ENCODE results near the gene NIPAL3. TPM values are rescaled to one million over a fixed set of nuclear protein-coding genes. Genes with fewer than 3 reads are reported as not detected.

Gene NIPAL3
- total RNA-seq, 1 experiment from 2014 or later: not detected

DNA sequence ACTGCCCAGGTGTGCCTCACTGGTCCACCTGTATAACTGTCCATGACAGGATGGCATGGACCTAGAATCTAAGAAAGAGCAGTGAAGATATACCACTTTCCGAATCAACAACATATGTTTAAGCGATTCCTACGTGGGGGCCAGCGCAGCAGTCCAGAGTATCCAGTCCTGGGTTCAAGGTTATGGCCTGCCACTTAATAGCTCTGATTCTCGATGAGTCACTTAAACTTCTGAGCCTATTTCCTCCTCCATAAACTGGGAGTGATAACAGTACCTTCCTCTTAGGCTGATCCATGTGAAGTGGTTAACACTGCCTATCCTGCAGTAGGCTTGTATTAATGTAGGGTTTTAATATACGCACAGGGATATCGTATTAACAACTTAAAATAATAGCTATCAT, 4.9 kb upstream of the NIPAL3 start:
- Histone ChIP-seq H3K27ac (no peak overlapping the region), H3K9me3 (replicated peaks) (no peaks in the 10 kb centered on the region), H3K4me3 (no peak overlapping the region), H3K4me1 (no peaks in the 10 kb centered on the region), H3K36me3 (no peaks in the 10 kb centered on the region), H3K27me3 (no peaks in the 10 kb centered on the region)
- DNase-seq: no peak

DNA sequence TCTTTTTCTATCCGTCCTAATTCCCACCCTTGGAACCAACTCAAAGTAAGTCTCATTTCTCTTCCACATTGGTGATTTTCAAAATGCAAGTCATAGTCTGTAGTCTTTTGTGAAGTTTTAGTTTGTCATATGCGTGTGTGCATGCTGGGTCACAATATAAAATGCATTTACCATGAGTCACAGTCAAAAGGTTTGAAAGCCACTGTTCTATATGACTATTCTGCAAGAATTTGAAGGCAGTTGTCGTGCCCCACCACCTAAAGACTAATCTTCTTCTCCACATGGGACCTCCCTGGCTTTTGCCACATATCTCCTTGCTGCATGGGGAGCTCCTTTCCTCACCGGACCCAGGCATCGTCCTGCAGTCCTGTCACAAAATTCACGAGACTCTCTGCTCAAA, 3.6 kb upstream of the NIPAL3 start:
- Histone ChIP-seq H3K36me3 (no peaks in the 10 kb centered on the region), H3K4me3 (no peak overlapping the region), H3K9me3 (replicated peaks) (no peaks in the 10 kb centered on the region), H3K4me1 (no peaks in the 10 kb centered on the region), H3K27ac (no peak overlapping the region), H3K27me3 (no peaks in the 10 kb centered on the region)
- DNase-seq: no peak

DNA sequence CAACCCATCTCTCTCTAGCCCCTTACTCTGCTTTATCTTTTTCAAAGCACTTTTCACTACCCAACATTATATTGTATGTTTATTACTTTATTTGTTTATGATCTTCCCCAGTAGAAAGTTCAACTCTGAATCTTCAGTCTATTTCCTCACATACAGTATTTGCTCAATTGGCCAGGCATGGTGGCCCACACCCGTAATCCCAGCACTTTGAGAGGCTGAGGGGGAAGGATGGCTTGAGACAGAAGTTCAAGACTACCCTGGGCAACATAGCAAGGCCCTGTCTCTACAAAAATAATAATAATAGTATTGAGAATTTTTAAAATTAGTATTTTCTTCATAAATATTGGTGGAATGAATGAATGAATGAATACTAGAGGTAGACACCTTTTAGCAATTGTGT, 3.2 kb upstream of the NIPAL3 start:
- H3K9me3 ChIP-seq (replicated peaks): no peaks in the 10 kb centered on the region
- no peak for DNase-seq
- H3K36me3 ChIP-seq: no peaks in the 10 kb centered on the region
- no peaks in the 10 kb centered on the region for H3K27me3 ChIP-seq
- no peak overlapping the region for H3K4me3 ChIP-seq
- H3K27ac ChIP-seq: no peak overlapping the region
- no peaks in the 10 kb centered on the region for H3K4me1 ChIP-seq

- no peaks in the 10 kb centered on the region for H3K27me3 ChIP-seq
- no peak within 1 kb of the TSS for H3K27ac ChIP-seq
- H3K36me3 ChIP-seq: no peaks in the 10 kb centered on the region
- no peak for DNase-seq
- H3K9me3 ChIP-seq (replicated peaks): no peaks in the 10 kb centered on the region
- H3K4me3 ChIP-seq: no peak within 1 kb of the TSS
- no peaks in the 10 kb centered on the region for H3K4me1 ChIP-seq
Measured at GRCh38 chr1:24413350-24414163, 2.0 kb upstream of the NIPAL3 start, which contains the start of gene STPG1. STPG1 (minus strand) TSS chr1:24413782; CDS start chr1:24401388, 12,394 bp downstream.

DNA sequence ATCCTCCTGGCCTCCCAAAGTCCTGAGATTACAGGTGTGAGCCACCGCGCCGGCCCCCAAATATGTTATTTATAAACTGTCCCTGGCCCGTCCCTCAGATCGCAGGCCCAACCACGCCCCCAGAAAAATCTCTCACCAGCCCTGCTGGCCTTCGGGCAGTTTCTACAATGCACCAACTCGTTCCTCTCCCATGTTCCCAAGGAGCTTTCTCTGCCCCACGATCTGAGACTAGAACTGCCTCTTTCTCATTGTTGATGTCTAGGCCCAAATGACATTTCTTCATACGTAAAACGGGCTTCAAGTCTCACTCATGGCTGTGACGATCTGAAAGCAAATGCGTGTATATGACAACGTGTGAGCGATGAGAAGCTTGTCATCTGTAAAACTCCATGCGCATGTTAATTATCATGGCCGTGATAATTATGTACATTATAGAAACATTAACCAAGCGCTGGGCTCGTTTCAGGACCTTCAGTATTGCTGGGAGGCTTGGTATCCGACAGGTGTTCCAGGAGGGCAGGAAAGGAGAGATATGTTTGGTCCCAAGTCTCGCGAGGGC, 748 bp upstream of the NIPAL3 start:
- H3K4me1 ChIP-seq: no peaks in the 10 kb centered on the region
- no peak overlapping the region for H3K4me3 ChIP-seq

DNA sequence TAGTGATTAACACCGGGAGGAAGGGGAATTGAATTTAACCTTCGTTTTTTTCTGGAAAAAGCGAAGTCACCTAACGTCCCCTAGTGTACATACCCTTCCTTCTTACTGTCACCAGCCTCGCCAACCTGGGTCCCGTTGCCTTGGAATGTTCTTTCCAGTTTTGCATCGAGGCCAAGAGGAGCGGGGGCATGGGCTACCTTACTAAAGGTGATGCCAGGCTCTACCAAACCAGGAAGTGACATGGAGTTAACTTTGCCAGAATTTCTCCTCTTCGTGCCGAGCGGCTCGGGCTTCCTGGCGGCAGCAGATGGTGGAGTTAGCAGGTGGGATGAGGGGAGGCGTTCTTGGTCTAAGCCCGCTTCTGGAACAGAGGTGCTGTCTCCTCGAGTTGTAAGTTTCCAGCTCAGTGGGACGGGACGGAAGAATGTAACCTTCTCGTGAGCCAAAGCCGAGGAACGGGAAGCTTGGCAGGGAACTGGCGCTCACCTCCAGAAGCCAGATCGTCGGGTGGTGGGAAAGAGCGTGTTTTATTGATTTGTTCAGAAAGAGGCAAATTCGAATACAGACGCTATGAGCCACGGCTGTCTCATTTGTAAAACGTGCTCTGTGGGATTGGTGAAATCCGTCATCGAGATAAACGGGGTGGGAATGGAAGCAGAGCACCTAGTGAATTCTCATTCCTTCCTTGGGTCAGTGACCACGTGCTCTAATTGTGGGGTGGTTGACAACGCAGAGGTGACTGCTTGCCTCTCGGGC, 486 bp downstream of the NIPAL3 start:
- DNase-seq: no peak

More for the DNA sequence above, 748 bp upstream of the NIPAL3 start:
- H3K27me3 ChIP-seq: no peaks in the 10 kb centered on the region
- no peak for DNase-seq
- H3K9me3 ChIP-seq (replicated peaks): no peaks in the 10 kb centered on the region
- no peak overlapping the region for H3K27ac ChIP-seq
- H3K36me3 ChIP-seq: no peaks in the 10 kb centered on the region

DNA sequence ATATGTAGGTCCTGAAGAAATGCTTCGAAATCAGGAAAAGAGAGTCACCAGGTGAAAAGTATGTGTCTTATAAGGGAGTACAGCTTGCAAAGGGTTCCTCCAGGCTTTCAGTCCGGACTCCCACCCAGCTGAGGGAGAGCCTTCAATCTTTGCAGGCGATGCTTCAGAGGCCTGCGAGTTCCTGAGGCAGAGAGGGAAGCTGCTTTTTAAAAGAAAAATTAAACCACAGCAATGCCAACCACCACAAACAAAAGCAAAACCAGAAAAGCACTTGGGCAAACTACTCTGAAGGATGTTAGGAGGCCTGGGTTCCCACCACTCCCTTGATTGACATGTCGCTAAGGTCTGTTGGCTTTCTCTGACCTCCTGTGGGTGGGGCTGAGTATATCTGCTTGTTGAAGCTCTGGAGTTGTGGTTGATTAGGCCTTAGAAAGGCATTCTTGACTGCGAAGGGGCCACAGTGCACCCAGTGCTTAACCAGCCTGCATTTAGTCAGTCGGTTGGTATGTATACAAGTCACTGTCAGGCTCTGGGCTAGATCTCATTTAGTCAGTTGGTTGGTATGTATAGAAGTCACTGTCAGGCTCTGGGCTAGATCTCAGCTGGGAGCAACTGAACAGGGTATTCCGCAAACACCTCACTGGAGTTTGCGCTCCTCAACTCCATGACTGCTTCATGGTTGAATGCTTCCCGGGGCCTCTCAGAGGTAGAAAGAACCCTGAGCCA, 1.2 kb downstream of the NIPAL3 start:
- no peaks in the 10 kb centered on the region for H3K36me3 ChIP-seq
- H3K4me3 ChIP-seq: no peak overlapping the region
- no peak for DNase-seq
- no peak overlapping the region for H3K27ac ChIP-seq
- no peaks in the 10 kb centered on the region for H3K27me3 ChIP-seq
- no peaks in the 10 kb centered on the region for H3K4me1 ChIP-seq
- no peaks in the 10 kb centered on the region for H3K9me3 ChIP-seq (replicated peaks)

More for the DNA sequence above, 486 bp downstream of the NIPAL3 start:
- no peaks in the 10 kb centered on the region for H3K9me3 ChIP-seq (replicated peaks)
- H3K36me3 ChIP-seq: no peaks in the 10 kb centered on the region
- no peaks in the 10 kb centered on the region for H3K27me3 ChIP-seq
- no peak overlapping the region for H3K4me3 ChIP-seq
- H3K4me1 ChIP-seq: no peaks in the 10 kb centered on the region
- H3K27ac ChIP-seq: no peak overlapping the region

GRCh38 chr1:24417681-24418080, 2.1 kb downstream of the NIPAL3 start:
- Histone ChIP-seq H3K27ac (no peak overlapping the region), H3K4me1 (no peaks in the 10 kb centered on the region), H3K36me3 (no peaks in the 10 kb centered on the region), H3K4me3 (no peak overlapping the region), H3K27me3 (no peaks in the 10 kb centered on the region), H3K9me3 (replicated peaks) (no peaks in the 10 kb centered on the region)
- DNase-seq: no peak

DNA sequence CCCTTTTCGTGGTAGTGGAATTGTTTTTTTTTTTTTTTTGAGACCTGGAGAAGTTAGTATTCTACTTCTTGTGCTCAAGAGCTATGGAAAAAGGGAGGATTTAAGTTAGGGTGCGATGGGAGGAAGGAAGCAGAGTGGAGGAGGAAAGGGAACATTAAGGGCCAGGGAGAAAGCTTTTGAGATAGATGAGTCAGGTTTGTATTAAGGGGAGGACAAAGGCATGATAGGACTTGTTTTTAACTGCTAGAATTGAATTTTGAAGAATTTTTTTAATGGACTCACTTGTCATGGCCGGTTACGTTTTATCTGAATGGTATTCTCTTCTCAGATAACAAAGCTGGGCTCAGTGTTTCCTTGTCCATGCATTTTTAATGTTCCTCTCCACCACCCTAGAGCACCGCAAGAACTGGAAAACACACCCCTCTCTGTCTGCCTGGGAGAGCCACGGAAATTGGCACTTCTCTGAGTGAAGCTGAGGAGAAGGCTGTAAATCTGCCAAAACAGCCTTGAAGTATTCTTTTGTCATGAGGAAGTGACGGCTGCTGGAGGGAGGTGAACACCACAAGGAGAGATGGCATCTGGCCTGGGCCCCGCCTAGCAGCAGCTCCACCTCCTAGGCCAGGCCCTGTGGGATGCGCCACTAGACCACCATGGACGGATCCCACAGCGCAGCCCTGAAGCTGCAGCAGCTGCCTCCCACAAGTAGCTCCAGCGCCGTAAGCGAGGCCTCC, 3.5 kb downstream of the NIPAL3 start:
- Histone ChIP-seq H3K27ac (no peak overlapping the region), H3K4me1 (no peaks in the 10 kb centered on the region), H3K27me3 (no peaks in the 10 kb centered on the region), H3K36me3 (no peaks in the 10 kb centered on the region), H3K9me3 (replicated peaks) (no peaks in the 10 kb centered on the region), H3K4me3 (no peak overlapping the region)
- no peak for DNase-seq

- no peak overlapping the region for H3K4me3 ChIP-seq
- H3K27ac ChIP-seq: no peak overlapping the region
- no peaks in the 10 kb centered on the region for H3K4me1 ChIP-seq
- no peaks in the 10 kb centered on the region for H3K9me3 ChIP-seq (replicated peaks)
- no peaks in the 10 kb centered on the region; the same call in 1 of the 2 replicates for H3K27me3 ChIP-seq
- DNase-seq: no peak
- H3K36me3 ChIP-seq: no peaks in the 10 kb centered on the region
Measured at GRCh38 chr1:24420547-24420946, 4.9 kb downstream of the NIPAL3 start.

DNA sequence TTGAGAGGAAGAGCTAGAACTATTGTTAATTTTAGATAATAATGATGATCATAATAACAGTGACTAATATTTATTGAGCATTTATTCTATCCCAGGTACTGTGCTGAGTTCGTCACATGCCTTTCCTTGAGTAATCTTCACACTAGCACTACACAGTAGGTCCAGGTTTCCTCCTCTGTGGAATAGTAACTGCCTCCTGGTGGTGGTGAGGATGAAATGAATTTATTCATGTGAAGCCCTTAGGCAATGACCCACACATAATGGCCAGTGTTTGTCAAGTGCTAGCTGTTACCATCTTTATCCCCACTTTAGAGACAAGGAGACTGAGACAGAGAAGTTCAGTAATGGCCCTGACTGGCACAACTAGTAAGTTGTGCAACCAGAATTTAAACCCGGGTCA, 5.9 kb downstream of the NIPAL3 start:
- no peaks in the 10 kb centered on the region for H3K4me1 ChIP-seq
- no peaks in the 10 kb centered on the region for H3K9me3 ChIP-seq (replicated peaks)
- no peak overlapping the region for H3K27ac ChIP-seq
- H3K27me3 ChIP-seq: no peaks in the 10 kb centered on the region; the same call in 1 of the 2 replicates
- H3K4me3 ChIP-seq: no peak overlapping the region
- no peaks in the 10 kb centered on the region for H3K36me3 ChIP-seq
- DNase-seq: no peak

DNA sequence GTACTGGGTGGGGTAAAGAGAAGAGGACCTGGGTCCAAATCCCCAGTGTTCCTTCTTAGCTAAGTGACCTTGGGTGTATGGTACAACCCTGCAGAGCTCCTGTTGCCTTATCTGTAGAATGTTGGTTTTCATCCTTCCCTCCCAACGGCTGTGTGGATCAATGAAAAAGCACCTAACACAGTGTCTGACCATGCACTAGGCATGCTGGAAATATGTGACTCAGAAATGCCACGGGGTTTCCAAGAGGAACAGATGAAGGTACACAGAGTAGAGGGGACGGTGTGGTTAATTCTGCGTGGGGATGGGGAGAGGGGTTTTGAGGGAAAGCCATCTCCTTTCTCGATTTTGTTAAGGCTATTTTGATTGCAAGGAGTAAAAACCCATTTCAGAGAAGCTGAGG, 8.6 kb downstream of the NIPAL3 start:
- peaks cover 5% of the 10 kb centered on the region for H3K27me3 ChIP-seq
- no peak overlapping the region for H3K27ac ChIP-seq
- no peak overlapping the region for H3K4me3 ChIP-seq
- DNase-seq: no peak
- H3K36me3 ChIP-seq: no peaks in the 10 kb centered on the region
- no peaks in the 10 kb centered on the region for H3K9me3 ChIP-seq (replicated peaks)
- no peaks in the 10 kb centered on the region for H3K4me1 ChIP-seq

DNA sequence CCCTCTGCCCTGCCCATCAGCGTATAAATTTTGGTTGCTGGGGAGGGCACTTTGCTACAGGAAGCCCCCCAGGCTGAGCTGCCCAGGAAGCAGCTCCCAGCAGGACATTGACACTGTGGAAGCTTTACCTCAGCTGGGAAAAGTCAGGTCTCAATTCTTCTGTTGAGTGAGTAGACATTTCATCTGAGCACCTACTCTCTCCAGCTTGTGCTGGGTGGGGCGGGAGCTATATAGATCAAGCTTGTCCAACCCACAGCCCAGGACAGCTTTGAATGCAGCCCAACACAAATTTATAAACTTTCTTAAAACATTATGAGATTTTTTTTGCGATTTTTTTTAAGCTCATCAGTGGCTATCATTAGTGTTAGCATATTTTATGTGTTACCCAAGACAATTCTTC, 9.4 kb downstream of the NIPAL3 start:
- DNase-seq: no peak
- no peaks in the 10 kb centered on the region for H3K36me3 ChIP-seq
- H3K4me1 ChIP-seq: no peaks in the 10 kb centered on the region
- peaks cover 8% of the 10 kb centered on the region for H3K27me3 ChIP-seq
- no peak overlapping the region for H3K4me3 ChIP-seq
- no peaks in the 10 kb centered on the region for H3K9me3 ChIP-seq (replicated peaks)
- no peak overlapping the region for H3K27ac ChIP-seq

- no peak for DNase-seq
- H3K36me3 ChIP-seq: no peaks in the 10 kb centered on the region
- no peak overlapping the region for H3K27ac ChIP-seq
Measured at GRCh38 chr1:24425441-24425840, 9.8 kb downstream of the NIPAL3 start.

More at GRCh38 chr1:24425441-24425840, 9.8 kb downstream of the NIPAL3 start:
- Histone ChIP-seq H3K27me3 (peaks cover 8% of the 10 kb centered on the region), H3K4me3 (no peak overlapping the region), H3K4me1 (no peaks in the 10 kb centered on the region), H3K9me3 (replicated peaks) (no peaks in the 10 kb centered on the region)

Measured in SJCRH30 (cell line).